Lower lobe of right lung (tissue), 2 donors: ENCODE measurements around the gene SLC29A1. TPM values are rescaled to one million over a fixed set of nuclear protein-coding genes. Genes with fewer than 3 reads are reported as not detected.
"Not testable (repeated sequence)": the region's sequence is repeated elsewhere in the genome, so short reads cannot be mapped to it uniquely, and the experiment has no call there.

ENCODE experiments used
- ATAC-seq, 2 donors: fragments of 200-7000 bp; cut with Tn5 transposase; one replicate each; pipeline ENCODE4 v1.9.1; 2020 to 2022; ENCODE audit warnings: mild to moderate bottlenecking in 2 of 2, moderate library complexity in 2 of 2
- DNase-seq: peaks from one replicate; pipeline ENCODE4 v3.0.0-alpha.2; 2020
- H3K27ac ChIP-seq: fragments of 200-600 bp; one replicate; pipeline ENCODE4 v1.8.0; 2022
- H3K27me3 ChIP-seq: fragments of 200-600 bp; one replicate; pipeline ENCODE4 v1.8.0; 2022; ENCODE audit warnings: low read depth
- H3K36me3 ChIP-seq: fragments of 200-600 bp; one replicate; pipeline ENCODE4 v1.8.0; 2022; ENCODE audit warnings: mild to moderate bottlenecking
- H3K4me1 ChIP-seq: fragments of 200-600 bp; one replicate; pipeline ENCODE4 v1.8.0; 2022
- H3K4me3 ChIP-seq: fragments of 200-600 bp; one replicate; pipeline ENCODE4 v1.8.0; 2022; ENCODE audit warnings: mild to moderate bottlenecking
- H3K9me3 ChIP-seq: fragments of 200-600 bp; one replicate; pipeline ENCODE4 v1.8.0; 2022
- intact Hi-C: fragments of 100-400 bp; cut with DNase I; formaldehyde crosslinking; loops from one replicate; pipeline ENCODE4 v1.11.0; 2022
- total RNA-seq: library from RNA; stranded (reverse); fragmentation: NEBNext Ultra II Directional; extraction: Animal tissue kit (Norgen Biotek cat#: 25700); gene quantifications from one replicate; pipeline ENCODE4 v1.2.1, GENCODE V29; 2021
- TF ChIP-seq, protein P1 (sequence below): fragments of 200-600 bp; IDR thresholded peaks from one replicate; pipeline ENCODE4 v1.8.0; 2022; ENCODE audit warnings: antibody characterized with exemption, mild to moderate bottlenecking
- donor health status: DM: no; HTN: yes; CAD: no; lungs with severe emphysema.

SLC29A1 gene
- total RNA-seq, 1 donor from 2014 or later = 36.2 TPM

DNA sequence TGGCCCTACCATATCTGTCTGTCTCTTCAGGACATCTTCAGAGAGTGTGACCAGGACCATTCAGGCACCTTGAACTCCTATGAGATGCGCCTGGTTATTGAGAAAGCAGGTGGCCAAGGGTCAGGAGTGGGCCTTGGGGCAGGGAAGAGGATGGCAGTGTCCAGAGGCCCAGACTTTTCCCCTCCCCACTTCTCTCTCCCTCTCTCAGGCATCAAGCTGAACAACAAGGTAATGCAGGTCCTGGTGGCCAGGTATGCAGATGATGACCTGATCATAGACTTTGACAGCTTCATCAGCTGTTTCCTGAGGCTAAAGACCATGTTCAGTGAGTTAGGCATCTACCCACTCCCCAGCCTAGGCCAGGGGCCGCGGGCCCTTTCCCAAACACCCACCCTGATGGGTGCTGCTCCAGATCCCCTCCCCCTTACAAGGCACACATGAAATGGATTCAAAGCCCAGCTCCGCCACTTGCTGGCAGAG, 40.4 kb upstream of the SLC29A1 start:
- Histone ChIP-seq H3K4me3 (no peak overlapping the region), H3K36me3 (no peaks in the 10 kb centered on the region), H3K4me1 (no peaks in the 10 kb centered on the region), H3K27me3 (no peaks in the 10 kb centered on the region), H3K9me3 (no peaks in the 10 kb centered on the region), H3K27ac (no peak overlapping the region)
- intact Hi-C loops = no loop called here
- DNase-seq (peak; percentile 11), ATAC-seq (no peak)
- TF ChIP-seq, protein P1, sequence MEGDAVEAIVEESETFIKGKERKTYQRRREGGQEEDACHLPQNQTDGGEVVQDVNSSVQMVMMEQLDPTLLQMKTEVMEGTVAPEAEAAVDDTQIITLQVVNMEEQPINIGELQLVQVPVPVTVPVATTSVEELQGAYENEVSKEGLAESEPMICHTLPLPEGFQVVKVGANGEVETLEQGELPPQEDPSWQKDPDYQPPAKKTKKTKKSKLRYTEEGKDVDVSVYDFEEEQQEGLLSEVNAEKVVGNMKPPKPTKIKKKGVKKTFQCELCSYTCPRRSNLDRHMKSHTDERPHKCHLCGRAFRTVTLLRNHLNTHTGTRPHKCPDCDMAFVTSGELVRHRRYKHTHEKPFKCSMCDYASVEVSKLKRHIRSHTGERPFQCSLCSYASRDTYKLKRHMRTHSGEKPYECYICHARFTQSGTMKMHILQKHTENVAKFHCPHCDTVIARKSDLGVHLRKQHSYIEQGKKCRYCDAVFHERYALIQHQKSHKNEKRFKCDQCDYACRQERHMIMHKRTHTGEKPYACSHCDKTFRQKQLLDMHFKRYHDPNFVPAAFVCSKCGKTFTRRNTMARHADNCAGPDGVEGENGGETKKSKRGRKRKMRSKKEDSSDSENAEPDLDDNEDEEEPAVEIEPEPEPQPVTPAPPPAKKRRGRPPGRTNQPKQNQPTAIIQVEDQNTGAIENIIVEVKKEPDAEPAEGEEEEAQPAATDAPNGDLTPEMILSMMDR = no peak

GRCh38 chr6:44183783-44184182, 39.6 kb upstream of the SLC29A1 start:
- ATAC-seq = no peak
- no peaks in the 10 kb centered on the region for H3K9me3 ChIP-seq
- no peak overlapping the region for H3K4me3 ChIP-seq
- no peaks in the 10 kb centered on the region for H3K4me1 ChIP-seq
- no peaks in the 10 kb centered on the region for H3K27me3 ChIP-seq
- intact Hi-C loops = no loop called here
- H3K36me3 ChIP-seq = no peaks in the 10 kb centered on the region
- H3K27ac ChIP-seq = no peak overlapping the region
- TF ChIP-seq, protein P1 = no peak
- DNase-seq = peak; percentile 17

- H3K36me3 ChIP-seq, H3K27me3 ChIP-seq, DNase-seq, intact Hi-C loops, H3K27ac ChIP-seq, H3K4me1 ChIP-seq, H3K9me3 ChIP-seq, H3K4me3 ChIP-seq, ATAC-seq: not testable (repeated sequence)
Measured at GRCh38 chr6:44185356-44185755, 38.0 kb upstream of the SLC29A1 start.

DNA sequence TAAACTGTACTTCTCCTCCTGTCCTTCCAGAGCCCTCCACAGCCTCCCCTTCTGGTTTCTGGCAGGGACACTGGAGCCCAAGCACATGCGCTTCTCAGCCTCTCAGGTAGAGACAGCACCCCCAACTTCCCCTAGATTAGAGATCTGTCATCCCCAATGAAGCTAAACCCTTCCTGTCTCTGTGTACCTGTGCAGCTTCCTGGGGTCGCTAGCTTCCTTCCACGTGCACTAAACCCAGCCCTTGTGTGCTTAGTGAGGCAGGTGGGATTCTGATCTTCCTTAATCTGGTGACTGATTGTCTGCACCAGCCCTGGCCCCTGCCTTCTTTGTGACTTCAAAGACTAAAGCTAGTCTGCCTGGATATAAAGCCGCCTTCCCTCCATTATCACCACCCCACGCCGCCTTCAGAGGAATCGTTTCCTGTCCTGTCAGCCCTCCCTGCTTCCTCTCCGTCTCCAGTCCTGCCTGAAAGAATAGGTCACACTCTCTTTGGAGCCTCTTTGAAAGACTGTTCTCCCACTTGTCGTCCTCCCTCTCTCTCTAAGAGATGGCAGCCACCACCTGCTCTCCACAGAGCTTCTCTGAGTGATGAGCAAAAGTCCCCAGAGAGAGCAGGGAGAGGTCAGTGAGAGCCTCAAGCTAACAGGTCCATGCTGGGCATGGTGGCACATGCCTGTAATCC, 37.3 kb upstream of the SLC29A1 start:
- peak overlapping the region; percentile 11 for H3K27ac ChIP-seq
- DNase-seq (no peak), ATAC-seq (no peak)
- no peaks in the 10 kb centered on the region for H3K4me1 ChIP-seq
- H3K4me3 ChIP-seq = no peak overlapping the region
- H3K9me3 ChIP-seq = no peaks in the 10 kb centered on the region
- H3K36me3 ChIP-seq = no peaks in the 10 kb centered on the region
- TF ChIP-seq, protein P1 = no peak
- intact Hi-C loops = no loop called here
- H3K27me3 ChIP-seq = no peaks in the 10 kb centered on the region

- H3K4me3 ChIP-seq = no peak overlapping the region
- TF ChIP-seq, protein P1 = no peak
- ATAC-seq (no peak), DNase-seq (no peak)
- H3K27me3 ChIP-seq = no peaks in the 10 kb centered on the region
- intact Hi-C loops = no loop called here
- H3K27ac ChIP-seq = no peak overlapping the region
- no peaks in the 10 kb centered on the region for H3K36me3 ChIP-seq
- H3K4me1 ChIP-seq = no peaks in the 10 kb centered on the region
- H3K9me3 ChIP-seq = no peaks in the 10 kb centered on the region
Measured at GRCh38 chr6:44186635-44187025, 36.8 kb upstream of the SLC29A1 start.

- Histone ChIP-seq H3K9me3 (no peaks in the 10 kb centered on the region), H3K4me1 (no peaks in the 10 kb centered on the region), H3K27me3 (no peaks in the 10 kb centered on the region), H3K4me3 (no peak overlapping the region), H3K27ac (no peak overlapping the region), H3K36me3 (no peaks in the 10 kb centered on the region)
- intact Hi-C loops = no loop called here
- ATAC-seq (no peak), DNase-seq (no peak)
- TF ChIP-seq, protein P1 = no peak
Measured at GRCh38 chr6:44188819-44189218, 34.6 kb upstream of the SLC29A1 start.
